GM12878 (cell line): Measurements from ENCODE around the gene ARAP2. TPM values are rescaled to one million over a fixed set of nuclear protein-coding genes. Genes with fewer than 3 reads are reported as not detected.

Source experiments
- BRCA1 ChIP-seq: IDR thresholded peaks from 2 replicates; pipeline ENCODE4 v1.6.1; 2011; ENCODE audit warnings: low read depth, low read length, improper control_type of control experiment
- E2F4 ChIP-seq: IDR thresholded peaks from 2 replicates; pipeline ENCODE4 v1.6.1; 2012; ENCODE audit warnings: low read depth, low read length, improper control_type of control experiment
- GABPA ChIP-seq: IDR thresholded peaks from 2 replicates; pipeline ENCODE4 v1.6.1; 2014; ENCODE audit warnings: antibody characterized with exemption, low read depth, mild to moderate bottlenecking, inconsistent platforms
- HDGF ChIP-seq: fragments of 450-650 bp; IDR thresholded peaks from 2 replicates; pipeline ENCODE4 v1.6.1; 2016; ENCODE audit warnings: antibody characterized with exemption
- IRF4 ChIP-seq: IDR thresholded peaks from 2 replicates; pipeline ENCODE4 v1.6.1; 2011; ENCODE audit warnings: low read depth, low read length
- IRF5 ChIP-seq: fragments of 450-650 bp; IDR thresholded peaks from 2 replicates; pipeline ENCODE4 v1.6.1; 2017; ENCODE audit warnings: borderline replicate concordance
- JUNB ChIP-seq: IDR thresholded peaks from 2 replicates; pipeline ENCODE4 v1.6.1; 2016; ENCODE audit warnings: antibody characterized with exemption, mild to moderate bottlenecking
- NFIC ChIP-seq: IDR thresholded peaks from 2 replicates; pipeline ENCODE4 v1.6.1; 2012; ENCODE audit warnings: low read depth, mild to moderate bottlenecking, inconsistent platforms, low read length, moderate library complexity
- NR2C2 ChIP-seq: IDR thresholded peaks from 2 replicates; pipeline ENCODE4 v1.6.1; 2011; ENCODE audit warnings: borderline replicate concordance, low read depth; ENCODE audit not compliant: control insufficient read depth, insufficient read length
- PAX5 ChIP-seq: IDR thresholded peaks from 2 replicates; pipeline ENCODE4 v1.6.1; 2011; ENCODE audit warnings: low read depth, low read length, borderline replicate concordance
- RBBP5 ChIP-seq: fragments of 200-600 bp; sonication (generic); conservative IDR thresholded peaks from 2 replicates; pipeline ENCODE4 v1.6.1; 2016
- RUNX3 ChIP-seq: IDR thresholded peaks from 2 replicates; pipeline ENCODE4 v1.6.1; 2012; ENCODE audit warnings: low read length, inconsistent platforms
- TCF12 ChIP-seq: IDR thresholded peaks from 2 replicates; pipeline ENCODE4 v1.6.1; 2011; ENCODE audit warnings: low read depth, mild to moderate bottlenecking, low read length
- USF1 ChIP-seq: IDR thresholded peaks from 2 replicates; pipeline ENCODE4 v1.6.1; 2011; ENCODE audit warnings: borderline replicate concordance, low read depth, mild to moderate bottlenecking, moderate library complexity, mixed read lengths, low read length; ENCODE audit not compliant: insufficient read depth; ENCODE audit errors: extremely low read length
- ZBTB11 ChIP-seq: fragments of 450-650 bp; formaldehyde crosslinking; IDR thresholded peaks from 2 replicates; pipeline ENCODE4 v1.5.0; 2022; ENCODE audit warnings: mild to moderate bottlenecking, missing genetic modification characterization
- ZBTB40 ChIP-seq: fragments of 450-650 bp; IDR thresholded peaks from 2 replicates; pipeline ENCODE4 v1.6.1; 2016; ENCODE audit warnings: mild to moderate bottlenecking, moderate library complexity, borderline replicate concordance
- polyA plus RNA-seq, 11 experiments: library from polyadenylated mRNA; depleted of rRNA in 4 of 11; unstranded in 6 of 11; stranded (reverse) in 5 of 11; fragments of >200 nt; fragmentation: Nextera tagmentation in 4 of 11; fragmentation: Illumina TruSeq in 1 of 11; extraction: Ambion mirVana in 4 of 11; extraction: Trizol in 1 of 11; gene quantifications; 1 replicate in 1 of 11; 2 replicates in 10 of 11; pipeline versions ENCODE4 v1.2.1 to v1.2.3, GENCODE V29; 2011 to 2016; ENCODE audit warnings: inconsistent platforms in 2 of 11, missing spikeins in 2 of 11, low read depth in 1 of 11
- total RNA-seq, 4 experiments: library from RNA; depleted of rRNA in 3 of 4; stranded (reverse); fragments of >200 nt in 3 of 4; fragmentation: Illumina TruSeq in 1 of 4; extraction: Trizol in 1 of 4; gene quantifications; 2 replicates each; pipeline versions ENCODE4 v1.2.1 to v1.2.3, GENCODE V29; 2013 to 2021
- TF ChIP-seq, protein P1 (sequence below): IDR thresholded peaks from 2 replicates; pipeline ENCODE4 v1.6.1; 2012; ENCODE audit warnings: low read length, inconsistent platforms

ARAP2 gene
- total and polyA plus RNA-seq, 10 of the 15 experiments (the other 5 are each of a cell fraction or from before 2014, with no cell fraction given) = 5.4 to 36.1 (median 12.2) TPM

GRCh38 chr4:36209941-36210649, 34.2 kb downstream of the ARAP2 start (continued):
- TF ChIP-seq BRCA1 (no peak), USF1 (no peak), NFIC (peak; percentile 73; the same call in 1 of the 2 replicates), RUNX3 (peak; percentile 61; the same call in 1 of the 2 replicates), NR2C2 (no peak), JUNB (no peak; the same call in none of the 2 replicates), ZBTB11 (no peak), IRF4 (no peak; the same call in 1 of the 2 replicates), TCF12 (no peak), RBBP5 (no peak), GABPA (0 out of 2 replicates have a peak, but pooled peaks have one; percentile 39), ZBTB40 (no peak), IRF5 (no peak), HDGF (no peak), PAX5 (no peak), E2F4 (no peak)
- TF ChIP-seq, protein P1, sequence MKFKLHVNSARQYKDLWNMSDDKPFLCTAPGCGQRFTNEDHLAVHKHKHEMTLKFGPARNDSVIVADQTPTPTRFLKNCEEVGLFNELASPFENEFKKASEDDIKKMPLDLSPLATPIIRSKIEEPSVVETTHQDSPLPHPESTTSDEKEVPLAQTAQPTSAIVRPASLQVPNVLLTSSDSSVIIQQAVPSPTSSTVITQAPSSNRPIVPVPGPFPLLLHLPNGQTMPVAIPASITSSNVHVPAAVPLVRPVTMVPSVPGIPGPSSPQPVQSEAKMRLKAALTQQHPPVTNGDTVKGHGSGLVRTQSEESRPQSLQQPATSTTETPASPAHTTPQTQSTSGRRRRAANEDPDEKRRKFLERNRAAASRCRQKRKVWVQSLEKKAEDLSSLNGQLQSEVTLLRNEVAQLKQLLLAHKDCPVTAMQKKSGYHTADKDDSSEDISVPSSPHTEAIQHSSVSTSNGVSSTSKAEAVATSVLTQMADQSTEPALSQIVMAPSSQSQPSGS = peak; percentile 77
